H1 (cell line): Measurements from ENCODE around the gene WDR75. TPM values are rescaled to one million over a fixed set of nuclear protein-coding genes. Genes with fewer than 3 reads are reported as not detected.

ENCODE experiments used
- CTCF ChIA-PET: fragments of 300-600 bp; sonication (Branson Sonifier 250); formaldehyde crosslinking; loops from one replicate; lab custom pipeline; 2021; ENCODE audit not compliant: partially characterized antibody; lab: Charles Lee
- POLR2A ChIA-PET: fragments of 300-600 bp; sonication (Branson Sonifier 250); formaldehyde crosslinking; loops from one replicate; lab custom pipeline; 2021; ENCODE audit warnings: inconsistent platforms; ENCODE audit not compliant: partially characterized antibody; lab: Charles Lee
- DNase-seq, 2 experiments: peaks; one replicate each; pipeline versions ENCODE4 v3.0.0 to v3.0.0-alpha.2; 2010 to 2022; ENCODE audit warnings: low spot score in 2 of 2, low read depth in 1 of 2, mixed read lengths in 1 of 2
- FAIRE-seq: peaks from 2 replicates; lab custom pipeline; 2011; peaks lifted over from hg19 to GRCh38; lab: Jason Lieb, UNC
- H2AFZ ChIP-seq: 2 replicates; pipeline ENCODE4 v1.8.1; 2012; ENCODE audit warnings: low read length, inconsistent platforms
- H2AK5ac ChIP-seq: 2 replicates; pipeline ENCODE4 v1.6.1; 2013; ENCODE audit warnings: low read depth, low read length
- H2BK120ac ChIP-seq: replicated peaks from 2 replicates; pipeline ENCODE3; 2013; ENCODE audit warnings: low read depth, low read length, inconsistent platforms
- H2BK12ac ChIP-seq: 2 replicates; pipeline ENCODE4 v1.6.1; 2013; ENCODE audit warnings: low read depth, low read length
- H2BK15ac ChIP-seq: 2 replicates; pipeline ENCODE4 v1.6.1; 2013; ENCODE audit warnings: low read length
- H2BK20ac ChIP-seq: 2 replicates; pipeline ENCODE4 v1.6.1; 2013; ENCODE audit warnings: low read length
- H2BK5ac ChIP-seq: 2 replicates; pipeline ENCODE4 v1.6.1; 2013; ENCODE audit warnings: low read depth, low read length
- H3K14ac ChIP-seq: 2 replicates; pipeline ENCODE4 v1.6.1; 2013; ENCODE audit warnings: inconsistent platforms; ENCODE audit not compliant: insufficient read length
- H3K18ac ChIP-seq: 2 replicates; pipeline ENCODE4 v1.6.1; 2013; ENCODE audit warnings: low read length; ENCODE audit errors: extremely low read depth
- H3K23ac ChIP-seq: 2 replicates; pipeline ENCODE4 v1.6.1; 2013; ENCODE audit warnings: inconsistent platforms; ENCODE audit not compliant: insufficient read length
- H3K23me2 ChIP-seq: 2 replicates; pipeline ENCODE4 v1.6.1; 2013; ENCODE audit warnings: low read depth, low read length
- H3K27ac ChIP-seq: 2 replicates; pipeline ENCODE4 v1.6.1; 2011; ENCODE audit warnings: low read depth, low read length, inconsistent platforms
- H3K27me3 ChIP-seq, 4 experiments: replicated peaks in 1 of 4; 1 replicate in 1 of 4; 2 replicates in 3 of 4; pipeline versions ENCODE4 v1.6.1 to v1.8.1; 2011 to 2013; ENCODE audit warnings: low read length in 3 of 4, mild to moderate bottlenecking in 3 of 4, inconsistent platforms in 2 of 4, mixed read lengths in 2 of 4, moderate library complexity in 1 of 4; ENCODE audit not compliant: control insufficient read depth in 3 of 4, insufficient read depth in 3 of 4; ENCODE audit errors: extremely low read depth in 1 of 4
- H3K36me3 ChIP-seq, 4 experiments: 2 replicates each; pipeline versions ENCODE4 v1.6.1 to v1.8.1; 2011 to 2013; ENCODE audit warnings: mild to moderate bottlenecking in 4 of 4, low read length in 3 of 4, moderate library complexity in 2 of 4, control low read depth in 1 of 4, inconsistent platforms in 1 of 4; ENCODE audit not compliant: insufficient read depth in 4 of 4, control insufficient read depth in 2 of 4
- H3K4ac ChIP-seq: replicated peaks from 2 replicates; pipeline ENCODE3; 2013; ENCODE audit warnings: low read length, low read depth, mixed read lengths, inconsistent platforms; ENCODE audit not compliant: insufficient read length
- H3K4me1 ChIP-seq, 4 experiments: replicated peaks in 1 of 4; 1 replicate in 1 of 4; 2 replicates in 3 of 4; pipeline versions ENCODE4 v1.6.1 to v1.8.1; 2011 to 2013; ENCODE audit warnings: low read length in 3 of 4, inconsistent platforms in 2 of 4, mixed read lengths in 1 of 4; ENCODE audit not compliant: insufficient read depth in 4 of 4, control insufficient read depth in 3 of 4
- H3K4me2 ChIP-seq, 2 experiments: 2 replicates each; pipeline versions ENCODE4 v1.6.1 to v1.8.1; 2011 to 2013; ENCODE audit warnings: low read depth in 2 of 2, low read length in 2 of 2, control low read depth in 1 of 2, inconsistent platforms in 1 of 2, mild to moderate bottlenecking in 1 of 2; ENCODE audit not compliant: insufficient read depth in 1 of 2
- H3K4me3 ChIP-seq, 4 experiments: fragments of 200-600, 300-600 bp in 1 of 4; sonication (generic), shearing (Covaris generic), sonication (Bioruptor Twin) in 1 of 4; 2 replicates each; pipeline versions ENCODE4 v1.5.1 to v1.8.1; 2011 to 2016; ENCODE audit warnings: low read length in 4 of 4, low read depth in 3 of 4, control low read depth in 2 of 4, inconsistent platforms in 2 of 4, mild to moderate bottlenecking in 2 of 4, mixed read lengths in 1 of 4, moderate library complexity in 1 of 4; ENCODE audit not compliant: insufficient read depth in 2 of 4; ENCODE audit errors: extremely low read depth in 1 of 4
- H3K56ac ChIP-seq: replicated peaks from 2 replicates; pipeline ENCODE3; 2013; ENCODE audit warnings: low read depth, mild to moderate bottlenecking, mixed read lengths, low read length, inconsistent platforms; ENCODE audit not compliant: insufficient read length
- H3K79me1 ChIP-seq: 2 replicates; pipeline ENCODE4 v1.6.1; 2013; ENCODE audit warnings: low read depth, low read length, control low read depth
- H3K79me2 ChIP-seq, 2 experiments: 2 replicates each; pipeline versions ENCODE4 v1.6.1 to v1.8.1; 2012 to 2013; ENCODE audit warnings: low read length in 2 of 2, mild to moderate bottlenecking in 2 of 2, inconsistent platforms in 1 of 2; ENCODE audit not compliant: insufficient read depth in 2 of 2, control insufficient read depth in 1 of 2
- H3K9ac ChIP-seq, 4 experiments: replicated peaks in 1 of 4; 1 replicate in 1 of 4; 2 replicates in 3 of 4; pipeline versions ENCODE4 v1.6.1 to v1.8.1; 2011 to 2013; ENCODE audit warnings: low read depth in 3 of 4, low read length in 3 of 4, control low read depth in 2 of 4, mild to moderate bottlenecking in 2 of 4, moderate library complexity in 2 of 4, inconsistent platforms in 1 of 4; ENCODE audit errors: extremely low read depth in 1 of 4
- H3K9me3 ChIP-seq, 2 experiments: 2 replicates each; pipeline versions ENCODE4 v1.6.1 to v1.8.1; 2012 to 2013; ENCODE audit warnings: mild to moderate bottlenecking in 2 of 2, moderate library complexity in 2 of 2, control low read depth in 1 of 2, inconsistent platforms in 1 of 2, low read depth in 1 of 2, low read length in 1 of 2, mixed read lengths in 1 of 2; ENCODE audit not compliant: insufficient read depth in 2 of 2
- H4K20me1 ChIP-seq, 2 experiments: replicated peaks in 1 of 2; 2 replicates each; pipeline versions ENCODE3 to v1.8.1; 2011 to 2013; ENCODE audit warnings: inconsistent platforms in 2 of 2, low read length in 2 of 2, mild to moderate bottlenecking in 1 of 2; ENCODE audit not compliant: insufficient read depth in 2 of 2, control insufficient read depth in 1 of 2
- H4K5ac ChIP-seq: 2 replicates; pipeline ENCODE4 v1.6.1; 2013; ENCODE audit warnings: low read length, low read depth, mixed read lengths, inconsistent platforms; ENCODE audit not compliant: insufficient read length
- H4K8ac ChIP-seq: 2 replicates; pipeline ENCODE4 v1.8.0; 2013; ENCODE audit warnings: mild to moderate bottlenecking, moderate library complexity, low read length, inconsistent platforms; ENCODE audit not compliant: insufficient read depth; ENCODE audit errors: extremely low read depth
- H4K91ac ChIP-seq: replicated peaks from 2 replicates; pipeline ENCODE3; 2013; ENCODE audit warnings: low read length, mixed read lengths, inconsistent platforms; ENCODE audit not compliant: insufficient read length
- EZH2 ChIP-seq: fragments of 200-600 bp; sonication (generic); IDR thresholded peaks from 2 replicates; pipeline ENCODE4 v1.7.1; 2012; ENCODE audit warnings: low read depth, mild to moderate bottlenecking, moderate library complexity, low read length, inconsistent platforms; ENCODE audit not compliant: severe bottlenecking
- MAFK ChIP-seq: IDR thresholded peaks from 2 replicates; pipeline ENCODE4 v1.6.1; 2012; ENCODE audit warnings: low read depth, mild to moderate bottlenecking, improper control_type of control experiment, low read length
- PHF8 ChIP-seq: fragments of 200-600 bp; sonication (generic); conservative IDR thresholded peaks from 2 replicates; pipeline ENCODE4 v1.7.1; 2012; ENCODE audit warnings: low read depth, mild to moderate bottlenecking, inconsistent platforms, low read length, moderate library complexity
- WGBS, 2 experiments: shearing (Covaris generic) in 1 of 2; methylation state at CpG; one replicate each; pipeline versions ENCODE4 v1.1.6 to v1.1.7; 2013 to 2015; ENCODE audit warnings: low lambda C conversion rate in 2 of 2, mixed read lengths in 2 of 2, inconsistent platforms in 1 of 2, low coverage in 1 of 2, missing lambda C conversion rate in 1 of 2; ENCODE audit not compliant: insufficient replicate concordance in 2 of 2, insufficient coverage in 1 of 2, insufficient read length in 1 of 2; ENCODE audit errors: extremely low coverage in 1 of 2, missing lambda C conversion rate in 1 of 2; 5-methylcytosine and 5-hydroxymethylcytosine counted together
- polyA plus RNA-seq, 7 experiments: library from polyadenylated mRNA; depleted of rRNA in 3 of 7; stranded (reverse) in 5 of 7; unstranded in 2 of 7; fragments of >200 nt in 5 of 7; fragments of 200-250 nt in 2 of 7; gene quantifications; 1 replicate in 5 of 7; 2 replicates in 1 of 7; 4 replicates in 1 of 7; pipeline versions ENCODE4 v1.2.1 to v1.2.3, GENCODE V29; 2011 to 2013; ENCODE audit warnings: missing spikeins in 2 of 7, mixed read lengths in 2 of 7
- total RNA-seq: library from RNA; stranded (reverse); fragmentation: NEBNext Ultra II Directional; extraction: Animal tissue kit (Norgen Biotek cat#: 25700); gene quantifications from 2 replicates; pipeline ENCODE4 v1.2.1, GENCODE V29; 2021

The WDR75 gene
- total and polyA plus RNA-seq, 2 of the 8 experiments (the other 6 are each of a cell fraction or from before 2014, with no cell fraction given) = 26.9 to 77.1 TPM

DNA sequence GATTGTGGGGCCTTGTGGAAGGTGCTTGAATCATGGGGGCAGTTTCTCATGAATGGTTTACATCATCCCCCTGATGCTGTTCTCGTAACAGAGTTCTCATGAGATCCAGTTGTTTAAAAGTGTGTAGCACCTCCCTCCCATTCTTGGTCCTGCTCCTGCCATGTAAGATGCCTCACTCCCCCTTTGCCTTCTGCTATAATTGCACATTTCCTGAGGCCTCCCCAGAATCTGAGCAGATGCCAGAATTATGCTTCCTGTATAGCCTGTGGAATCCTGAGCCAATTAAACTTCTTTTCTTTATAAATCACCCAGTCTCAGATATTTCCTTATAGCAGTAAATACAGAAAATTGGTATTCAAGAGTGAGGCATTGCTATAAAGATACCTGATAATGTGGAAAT lies 15.6 kb upstream of the WDR75 start:
- Histone ChIP-seq H3K14ac (no peak overlapping the region), H3K79me1 (no peaks in the 10 kb centered on the region), H2BK12ac (no peak overlapping the region), H4K20me1 (no peaks in the 10 kb centered on the region), H3K36me3 (no peaks in the 10 kb centered on the region), H2BK120ac (no peak overlapping the region), H4K8ac (no peak overlapping the region), H3K4ac (no peak overlapping the region), H3K18ac (no peak overlapping the region), H2BK15ac (no peak overlapping the region), H3K79me2 (no peaks in the 10 kb centered on the region), H3K4me1 (peaks cover 0 to 3% (median 0%) of the 10 kb centered on the region in 4 experiments; a peak in 3 of 7 replicates), H3K9me3 (peaks cover 12 to 13% of the 10 kb centered on the region in 2 experiments), H3K27ac (no peak overlapping the region), H3K4me3 (no peak overlapping the region), H3K27me3 (no peaks in the 10 kb centered on the region), H3K4me2 (no peak overlapping the region), H4K91ac (no peak overlapping the region), H2BK20ac (peak overlapping the region; percentile 86; the same call in 1 of the 2 replicates), H2BK5ac (no peak overlapping the region), H2AFZ (no peak overlapping the region), H2AK5ac (no peak overlapping the region), H3K23me2 (no peaks in the 10 kb centered on the region; the same call in 1 of the 2 replicates), H3K9ac (no peak overlapping the region), H3K23ac (no peak overlapping the region), H4K5ac (no peak overlapping the region), H3K56ac (no peak overlapping the region)
- FAIRE-seq = no peak
- CTCF ChIA-PET = no interaction called here
- POLR2A ChIA-PET = no interaction called here
- no peak for DNase-seq
- 92% methylated on average over 1 of the region's 1 CpG; no CpG with 5 or more reads in 1 of the 2 experiments for WGBS, 2 experiments
- no peak for TF ChIP-seq MAFK
- TF ChIP-seq EZH2 = no peak
- TF ChIP-seq PHF8 = no peak
